GM23248 (cell line): Measurements from ENCODE around the gene SIPA1L3. TPM values are rescaled to one million over a fixed set of nuclear protein-coding genes. Genes with fewer than 3 reads are reported as not detected.

Experiments used
- DNase-seq: peaks from one replicate; pipeline ENCODE4 v3.0.0-alpha.2; 2015
- H2AFZ ChIP-seq: fragments of 200-600 bp; sonication (generic); 2 replicates; pipeline ENCODE4 v1.6.1; 2016; ENCODE audit warnings: antibody characterized with exemption
- H3F3A ChIP-seq: fragments of 200-600 bp; sonication (generic); 2 replicates; pipeline ENCODE4 v1.6.1; 2016; ENCODE audit warnings: mild to moderate bottlenecking, antibody characterized with exemption, mixed run types; ENCODE audit not compliant: insufficient read depth
- H3K27ac ChIP-seq: fragments of 200-600 bp; sonication (generic); 2 replicates; pipeline ENCODE4 v1.5.1; 2016; ENCODE audit warnings: mild to moderate bottlenecking
- H3K27me3 ChIP-seq: fragments of 200-600 bp; sonication (generic); replicated peaks from 2 replicates; pipeline ENCODE4 v1.6.1; 2016; ENCODE audit warnings: mild to moderate bottlenecking; ENCODE audit not compliant: insufficient read depth
- H3K36me3 ChIP-seq: fragments of 200-600 bp; sonication (generic); 2 replicates; pipeline ENCODE4 v1.6.1; 2016; ENCODE audit warnings: low read depth, mild to moderate bottlenecking
- H3K4me1 ChIP-seq: fragments of 200-600 bp; sonication (generic); 2 replicates; pipeline ENCODE4 v1.6.1; 2016; ENCODE audit warnings: mild to moderate bottlenecking; ENCODE audit not compliant: insufficient read depth
- H3K4me2 ChIP-seq: fragments of 200-600 bp; sonication (generic); one replicate; pipeline ENCODE4 v1.6.1; 2016; ENCODE audit warnings: mild to moderate bottlenecking; ENCODE audit not compliant: unreplicated experiment
- H3K4me3 ChIP-seq: fragments of 200-600 bp; sonication (generic); 2 replicates; pipeline ENCODE4 v1.5.1; 2016; ENCODE audit warnings: mild to moderate bottlenecking
- H3K79me2 ChIP-seq: fragments of 200-600 bp; sonication (generic); 2 replicates; pipeline ENCODE4 v1.6.1; 2016; ENCODE audit warnings: mild to moderate bottlenecking; ENCODE audit not compliant: insufficient read depth
- H3K9ac ChIP-seq: fragments of 200-600 bp; sonication (generic); 2 replicates; pipeline ENCODE4 v1.6.1; 2016; ENCODE audit warnings: mild to moderate bottlenecking
- H3K9me2 ChIP-seq: fragments of 200-600 bp; sonication (generic); 2 replicates; pipeline ENCODE4 v1.6.1; 2016; ENCODE audit warnings: mixed run types, mild to moderate bottlenecking, moderate library complexity; ENCODE audit not compliant: insufficient read depth
- H3K9me3 ChIP-seq: fragments of 200-600 bp; sonication (generic); one replicate; pipeline ENCODE4 v1.6.1; 2017; ENCODE audit warnings: low read depth
- H4K20me1 ChIP-seq: fragments of 200-600 bp; sonication (generic); 2 replicates; pipeline ENCODE4 v1.6.0; 2016; ENCODE audit not compliant: insufficient read depth
- EZH2 ChIP-seq: fragments of 200-600 bp; sonication (generic); IDR thresholded peaks from 2 replicates; pipeline ENCODE4 v1.6.1; 2018; ENCODE audit warnings: antibody characterized with exemption, mild to moderate bottlenecking; ENCODE audit not compliant: insufficient read depth, poor library complexity, severe bottlenecking
- EZH2phosphoT487 ChIP-seq: fragments of 200-600 bp; sonication (generic); IDR thresholded peaks from 2 replicates; pipeline ENCODE4 v1.6.1; 2018; ENCODE audit warnings: antibody characterized with exemption, moderate library complexity, mild to moderate bottlenecking, low read depth; ENCODE audit not compliant: insufficient read depth
- WGBS, 2 experiments: methylation state at CpG; one replicate each; pipeline ENCODE4 v1.1.6; 2015 to 2017; ENCODE audit warnings: low lambda C conversion rate in 2 of 2, low coverage in 1 of 2; ENCODE audit errors: missing lambda C conversion rate in 2 of 2; 5-methylcytosine and 5-hydroxymethylcytosine counted together
- in situ Hi-C: fragments of 300-500 bp; cut with MboI; formaldehyde crosslinking; loops from 2 replicates; pipeline ENCODE4 v1.15.0; 2020
- polyA plus RNA-seq: library from polyadenylated mRNA; unstranded; fragments of >200 nt; fragmentation: Nextera tagmentation; extraction: Ambion mirVana; gene quantifications from 2 replicates; pipeline ENCODE4 v1.2.1, GENCODE V29; 2016
- total RNA-seq: library from RNA; depleted of rRNA; stranded (reverse); fragments of >200 nt; shearing (Covaris generic); gene quantifications from 2 replicates; pipeline ENCODE4 v1.2.3, GENCODE V29; 2014

The SIPA1L3 gene
- total and polyA plus RNA-seq, 2 experiments from 2014 or later, result 3.7 to 12.1 TPM

GRCh38 chr19:38115271-38115802, 208.3 kb downstream of the SIPA1L3 start:
- no peaks in the 10 kb centered on the region for H3K27me3 ChIP-seq
- H3F3A ChIP-seq, result no peaks in the 10 kb centered on the region
- H3K9ac ChIP-seq, result no peak overlapping the region
- in situ Hi-C loops, result no loop called here
- H3K4me1 ChIP-seq, result no peaks in the 10 kb centered on the region
- H3K36me3 ChIP-seq, result peaks cover 17% of the 10 kb centered on the region
- no peak overlapping the region for H2AFZ ChIP-seq
- no peaks in the 10 kb centered on the region for H3K79me2 ChIP-seq
- no peak overlapping the region for H3K27ac ChIP-seq
- no peaks in the 10 kb centered on the region for H3K9me2 ChIP-seq
- no peak overlapping the region for H3K4me2 ChIP-seq
- H3K9me3 ChIP-seq, result no peaks in the 10 kb centered on the region
- DNase-seq, result no peak
- no peak for TF ChIP-seq EZH2phosphoT487
- TF ChIP-seq EZH2, result no peak
- 63 to 71% methylated on average over 4 of the region's 4 CpGs for WGBS, 2 experiments
- H3K4me3 ChIP-seq, result no peak overlapping the region
- H4K20me1 ChIP-seq, result no peaks in the 10 kb centered on the region

GRCh38 chr19:38118176-38118575, 211.2 kb downstream of the SIPA1L3 start:
- no peaks in the 10 kb centered on the region for H3K9me2 ChIP-seq
- no peaks in the 10 kb centered on the region for H3K27me3 ChIP-seq
- TF ChIP-seq EZH2 (no peak), EZH2phosphoT487 (no peak)
- in situ Hi-C loops, result no loop called here
- 85 to 88% methylated on average over 9 of the region's 9 CpGs for WGBS, 2 experiments
- H3K4me2 ChIP-seq, result no peak overlapping the region
- no peak overlapping the region for H3K9ac ChIP-seq
- no peaks in the 10 kb centered on the region for H3K79me2 ChIP-seq
- H3F3A ChIP-seq, result no peaks in the 10 kb centered on the region
- DNase-seq, result no peak
- H2AFZ ChIP-seq, result no peak overlapping the region
- H3K36me3 ChIP-seq, result peaks cover 20% of the 10 kb centered on the region
- H4K20me1 ChIP-seq, result no peaks in the 10 kb centered on the region
- H3K27ac ChIP-seq, result no peak overlapping the region
- H3K9me3 ChIP-seq, result no peaks in the 10 kb centered on the region
- H3K4me3 ChIP-seq, result no peak overlapping the region
- no peaks in the 10 kb centered on the region for H3K4me1 ChIP-seq

- TF ChIP-seq EZH2 (no peak), EZH2phosphoT487 (no peak)
- Histone ChIP-seq H3K9ac (no peak overlapping the region), H3K4me2 (no peak overlapping the region), H3K36me3 (peaks cover 20% of the 10 kb centered on the region), H3F3A (no peaks in the 10 kb centered on the region), H3K79me2 (no peaks in the 10 kb centered on the region), H2AFZ (no peak overlapping the region), H3K27ac (no peak overlapping the region), H3K4me3 (no peak overlapping the region), H3K4me1 (no peaks in the 10 kb centered on the region), H3K9me2 (no peaks in the 10 kb centered on the region), H3K9me3 (no peaks in the 10 kb centered on the region), H4K20me1 (no peaks in the 10 kb centered on the region), H3K27me3 (no peaks in the 10 kb centered on the region)
- in situ Hi-C loops, result no loop called here
- 97 to 99% methylated on average over 4 of the region's 4 CpGs for WGBS, 2 experiments
- DNase-seq, result no peak
Measured at GRCh38 chr19:38120471-38121025, 213.5 kb downstream of the SIPA1L3 start.

DNA sequence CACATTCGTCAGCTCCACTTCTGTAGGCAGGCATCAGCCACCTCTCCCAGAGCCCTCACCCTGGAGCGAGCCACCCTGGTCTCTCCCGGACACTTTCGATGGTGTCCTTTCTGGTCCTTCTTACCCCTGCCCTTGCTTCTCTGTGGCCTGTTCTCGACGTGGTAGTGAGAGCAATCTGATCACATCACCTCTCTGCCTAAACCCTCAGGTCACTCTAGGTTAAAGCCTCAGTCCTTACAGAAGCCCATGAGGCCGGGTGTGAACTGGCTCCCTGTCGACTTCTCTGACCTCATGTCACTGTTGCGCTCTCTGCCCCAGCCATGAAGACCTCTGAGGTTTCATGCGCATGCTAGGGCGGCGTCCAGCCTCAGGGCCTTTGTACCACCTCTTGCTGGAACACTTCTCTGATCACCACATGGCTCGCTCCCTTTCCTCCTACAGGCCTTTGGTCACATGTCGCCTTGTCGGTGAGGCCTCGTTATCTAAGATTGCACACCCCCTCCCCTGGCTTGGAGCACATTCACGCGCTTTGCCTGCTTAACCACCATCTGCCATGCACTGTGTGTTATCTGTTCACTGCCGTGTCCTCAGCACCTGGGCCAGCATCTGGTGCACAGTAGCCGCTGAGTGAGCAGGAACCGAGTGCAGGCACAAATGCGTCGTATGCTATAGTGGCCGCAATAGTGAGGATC, 215.5 kb downstream of the SIPA1L3 start:
- TF ChIP-seq EZH2phosphoT487 (no peak), EZH2 (no peak)
- Histone ChIP-seq H3K9me2 (no peaks in the 10 kb centered on the region), H3K4me2 (no peak overlapping the region), H3K9me3 (no peaks in the 10 kb centered on the region), H3F3A (no peaks in the 10 kb centered on the region), H3K27ac (no peak overlapping the region), H2AFZ (no peak overlapping the region), H3K9ac (no peak overlapping the region), H3K4me3 (no peak overlapping the region), H4K20me1 (no peaks in the 10 kb centered on the region), H3K4me1 (no peaks in the 10 kb centered on the region), H3K36me3 (peaks cover 20% of the 10 kb centered on the region), H3K27me3 (no peaks in the 10 kb centered on the region), H3K79me2 (no peaks in the 10 kb centered on the region)
- in situ Hi-C loops, result no loop called here
- 92 to 95% methylated on average over 22 to 24 of the region's 24 CpGs for WGBS, 2 experiments
- no peak for DNase-seq

DNA sequence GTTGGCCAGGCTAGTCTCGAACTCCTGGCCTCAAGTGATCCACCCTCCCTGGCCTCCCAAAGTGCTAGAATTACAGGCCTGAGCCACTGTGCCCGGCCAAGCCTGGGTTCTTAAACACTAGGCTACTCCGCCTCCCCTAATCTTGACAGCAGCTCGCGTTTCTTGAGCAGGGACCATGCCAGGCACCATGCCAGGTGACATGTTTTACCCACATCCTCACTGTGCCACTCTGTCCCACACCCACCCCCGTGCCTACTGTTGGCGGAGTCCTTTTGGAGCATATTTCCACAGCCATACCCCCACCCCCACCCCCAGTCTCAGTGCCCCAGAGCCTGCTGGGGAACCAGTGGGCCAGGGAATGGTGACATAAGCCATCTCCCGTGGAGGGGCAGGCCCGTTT, 218.2 kb downstream of the SIPA1L3 start:
- H3F3A ChIP-seq, result no peaks in the 10 kb centered on the region
- no peaks in the 10 kb centered on the region for H3K9me2 ChIP-seq
- no peaks in the 10 kb centered on the region for H4K20me1 ChIP-seq
- no peaks in the 10 kb centered on the region for H3K79me2 ChIP-seq
- H3K36me3 ChIP-seq, result peaks cover 4% of the 10 kb centered on the region; the same call in 1 of the 2 replicates
- WGBS, 2 experiments, result 96 to 99% methylated on average over 8 to 9 of the region's 9 CpGs
- DNase-seq, result no peak
- no peaks in the 10 kb centered on the region for H3K9me3 ChIP-seq
- no peaks in the 10 kb centered on the region for H3K27me3 ChIP-seq
- in situ Hi-C loops, result no loop called here
- H3K4me3 ChIP-seq, result no peak overlapping the region
- no peak for TF ChIP-seq EZH2
- no peak for TF ChIP-seq EZH2phosphoT487
- no peak overlapping the region for H2AFZ ChIP-seq
- H3K27ac ChIP-seq, result no peak overlapping the region
- no peak overlapping the region for H3K4me2 ChIP-seq
- H3K4me1 ChIP-seq, result no peaks in the 10 kb centered on the region
- H3K9ac ChIP-seq, result no peak overlapping the region
